ENCODE measurements around the gene JAM2. TPM values are rescaled to one million over a fixed set of nuclear protein-coding genes. Genes with fewer than 3 reads are reported as not detected.

The JAM2 gene
- total and polyA plus RNA-seq, 10 of the 15 experiments (the other 5 are each of a cell fraction or from before 2014, with no cell fraction given), result 2.1 to 30.4 (median 8.6) TPM

DNA sequence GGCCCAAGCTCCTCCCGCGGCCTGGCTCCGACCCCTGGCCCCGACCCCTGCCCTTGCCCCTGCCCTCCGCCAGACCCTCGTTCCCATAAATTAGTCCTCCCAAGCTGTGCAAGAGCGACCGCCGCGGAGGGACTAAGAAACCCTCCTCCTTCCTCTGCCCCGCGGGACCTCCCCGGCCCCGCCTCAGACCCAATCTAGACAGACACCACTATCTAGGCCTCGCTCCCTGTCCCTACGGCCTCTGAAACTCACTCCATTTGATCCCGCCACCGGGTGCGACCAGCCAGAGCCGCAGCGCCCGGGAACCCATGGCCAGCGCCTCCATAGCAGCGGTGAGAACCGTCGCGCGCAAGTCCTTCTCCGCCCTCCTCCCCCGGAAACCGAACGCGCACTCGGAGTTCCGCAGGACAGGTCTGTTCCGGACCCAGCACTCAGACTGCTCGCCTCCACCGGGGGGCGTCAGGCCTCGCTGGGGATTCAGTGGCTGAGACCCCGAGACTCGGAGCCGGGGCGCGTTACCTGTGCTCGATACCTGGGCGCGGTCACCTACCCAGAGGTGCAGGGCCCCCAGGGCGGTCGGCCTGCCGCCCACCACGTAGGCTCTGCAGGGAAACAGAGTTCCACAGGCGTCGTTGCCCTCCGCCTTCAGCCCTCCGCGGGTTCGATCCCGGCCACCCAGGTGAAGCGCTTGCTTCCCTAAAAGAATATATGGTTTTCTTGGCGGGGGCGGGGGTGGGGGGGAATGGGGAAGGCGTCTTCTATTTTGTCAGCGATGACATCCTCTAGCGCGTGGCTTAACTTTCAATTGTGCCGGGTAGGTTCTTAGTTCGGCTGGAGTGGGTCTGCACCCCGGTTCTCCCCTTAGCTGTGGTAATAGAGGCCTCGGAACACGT lies 31.7 kb upstream of the JAM2 start, which contains the start of gene MRPL39 (continued):
- no peak for TF ChIP-seq PKNOX1 (IDR thresholded peaks at IDR 0.05)
- TF ChIP-seq RELA (IDR thresholded peaks at IDR 0.05; ENCODE audit: borderline replicate concordance, partially characterized antibody), result peak; percentile 88
- peak; percentile 68; the same call in 1 of the 2 replicates for TF ChIP-seq HDGF (IDR thresholded peaks at IDR 0.05)
- peak; percentile 75 for TF ChIP-seq CHD2 (IDR thresholded peaks at IDR 0.05; ENCODE audit: borderline replicate concordance, low read depth, low read length)
- no peak for TF ChIP-seq SPI1 (IDR thresholded peaks at IDR 0.05; ENCODE audit: borderline replicate concordance, insufficient read depth, low read depth, low read length)
- no peak; the same call in 1 of the 2 replicates for TF ChIP-seq SREBF1 (IDR thresholded peaks at IDR 0.05; ENCODE audit: low read length)
- TF ChIP-seq, protein P1, sequence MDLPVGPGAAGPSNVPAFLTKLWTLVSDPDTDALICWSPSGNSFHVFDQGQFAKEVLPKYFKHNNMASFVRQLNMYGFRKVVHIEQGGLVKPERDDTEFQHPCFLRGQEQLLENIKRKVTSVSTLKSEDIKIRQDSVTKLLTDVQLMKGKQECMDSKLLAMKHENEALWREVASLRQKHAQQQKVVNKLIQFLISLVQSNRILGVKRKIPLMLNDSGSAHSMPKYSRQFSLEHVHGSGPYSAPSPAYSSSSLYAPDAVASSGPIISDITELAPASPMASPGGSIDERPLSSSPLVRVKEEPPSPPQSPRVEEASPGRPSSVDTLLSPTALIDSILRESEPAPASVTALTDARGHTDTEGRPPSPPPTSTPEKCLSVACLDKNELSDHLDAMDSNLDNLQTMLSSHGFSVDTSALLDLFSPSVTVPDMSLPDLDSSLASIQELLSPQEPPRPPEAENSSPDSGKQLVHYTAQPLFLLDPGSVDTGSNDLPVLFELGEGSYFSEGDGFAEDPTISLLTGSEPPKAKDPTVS (IDR thresholded peaks at IDR 0.05; ENCODE audit: low read depth, low read length), result no peak
- TF ChIP-seq ZNF384 (IDR thresholded peaks at IDR 0.05; ENCODE audit: borderline replicate concordance, low read depth, low read length), result peak; percentile 47; the same call in 1 of the 2 replicates
- no peak for TF ChIP-seq BCL11A (IDR thresholded peaks at IDR 0.05; ENCODE audit: low read depth, low read length)
- peak; percentile 82 for TF ChIP-seq IRF4 (IDR thresholded peaks at IDR 0.05; ENCODE audit: low read depth, low read length)
- peak; percentile 97 for TF ChIP-seq YY1 (IDR thresholded peaks at IDR 0.05; ENCODE audit: low read depth, low read length)
- TF ChIP-seq, protein P2, sequence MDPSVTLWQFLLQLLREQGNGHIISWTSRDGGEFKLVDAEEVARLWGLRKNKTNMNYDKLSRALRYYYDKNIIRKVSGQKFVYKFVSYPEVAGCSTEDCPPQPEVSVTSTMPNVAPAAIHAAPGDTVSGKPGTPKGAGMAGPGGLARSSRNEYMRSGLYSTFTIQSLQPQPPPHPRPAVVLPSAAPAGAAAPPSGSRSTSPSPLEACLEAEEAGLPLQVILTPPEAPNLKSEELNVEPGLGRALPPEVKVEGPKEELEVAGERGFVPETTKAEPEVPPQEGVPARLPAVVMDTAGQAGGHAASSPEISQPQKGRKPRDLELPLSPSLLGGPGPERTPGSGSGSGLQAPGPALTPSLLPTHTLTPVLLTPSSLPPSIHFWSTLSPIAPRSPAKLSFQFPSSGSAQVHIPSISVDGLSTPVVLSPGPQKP (IDR thresholded peaks at IDR 0.05; ENCODE audit: low read depth, low read length), result peak; percentile 58; the same call in 1 of the 2 replicates
- peak; percentile 91 for TF ChIP-seq POU2F2 (IDR thresholded peaks at IDR 0.05; ENCODE audit: borderline replicate concordance, low read depth, low read length)
- TF ChIP-seq MLLT1 (IDR thresholded peaks at IDR 0.05), result peak; percentile 99
- peak; percentile 77 for TF ChIP-seq MYC (IDR thresholded peaks at IDR 0.05; ENCODE audit: insufficient read depth, insufficient read length, insufficient replicate concordance, low read length, severe bottlenecking)
- peak; percentile 5 for TF ChIP-seq USF1 (IDR thresholded peaks at IDR 0.05; ENCODE audit: borderline replicate concordance, extremely low read length, insufficient read depth, low read depth, low read length)
- TF ChIP-seq, protein P3, sequence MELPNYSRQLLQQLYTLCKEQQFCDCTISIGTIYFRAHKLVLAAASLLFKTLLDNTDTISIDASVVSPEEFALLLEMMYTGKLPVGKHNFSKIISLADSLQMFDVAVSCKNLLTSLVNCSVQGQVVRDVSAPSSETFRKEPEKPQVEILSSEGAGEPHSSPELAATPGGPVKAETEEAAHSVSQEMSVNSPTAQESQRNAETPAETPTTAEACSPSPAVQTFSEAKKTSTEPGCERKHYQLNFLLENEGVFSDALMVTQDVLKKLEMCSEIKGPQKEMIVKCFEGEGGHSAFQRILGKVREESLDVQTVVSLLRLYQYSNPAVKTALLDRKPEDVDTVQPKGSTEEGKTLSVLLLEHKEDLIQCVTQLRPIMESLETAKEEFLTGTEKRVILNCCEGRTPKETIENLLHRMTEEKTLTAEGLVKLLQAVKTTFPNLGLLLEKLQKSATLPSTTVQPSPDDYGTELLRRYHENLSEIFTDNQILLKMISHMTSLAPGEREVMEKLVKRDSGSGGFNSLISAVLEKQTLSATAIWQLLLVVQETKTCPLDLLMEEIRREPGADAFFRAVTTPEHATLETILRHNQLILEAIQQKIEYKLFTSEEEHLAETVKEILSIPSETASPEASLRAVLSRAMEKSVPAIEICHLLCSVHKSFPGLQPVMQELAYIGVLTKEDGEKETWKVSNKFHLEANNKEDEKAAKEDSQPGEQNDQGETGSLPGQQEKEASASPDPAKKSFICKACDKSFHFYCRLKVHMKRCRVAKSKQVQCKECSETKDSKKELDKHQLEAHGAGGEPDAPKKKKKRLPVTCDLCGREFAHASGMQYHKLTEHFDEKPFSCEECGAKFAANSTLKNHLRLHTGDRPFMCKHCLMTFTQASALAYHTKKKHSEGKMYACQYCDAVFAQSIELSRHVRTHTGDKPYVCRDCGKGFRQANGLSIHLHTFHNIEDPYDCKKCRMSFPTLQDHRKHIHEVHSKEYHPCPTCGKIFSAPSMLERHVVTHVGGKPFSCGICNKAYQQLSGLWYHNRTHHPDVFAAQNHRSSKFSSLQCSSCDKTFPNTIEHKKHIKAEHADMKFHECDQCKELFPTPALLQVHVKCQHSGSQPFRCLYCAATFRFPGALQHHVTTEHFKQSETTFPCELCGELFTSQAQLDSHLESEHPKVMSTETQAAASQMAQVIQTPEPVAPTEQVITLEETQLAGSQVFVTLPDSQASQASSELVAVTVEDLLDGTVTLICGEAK (IDR thresholded peaks at IDR 0.05; ENCODE audit: borderline replicate concordance), result peak; percentile 95
